ENCODE data around the gene KCNK3. TPM values are rescaled to one million over a fixed set of nuclear protein-coding genes. Genes with fewer than 3 reads are reported as not detected.
A peak's percentile ranks its signal among the peaks of the same experiment; 100 is the strongest.

Gene KCNK3
- total RNA-seq, 1 donor from 2014 or later = 4.1 TPM

DNA sequence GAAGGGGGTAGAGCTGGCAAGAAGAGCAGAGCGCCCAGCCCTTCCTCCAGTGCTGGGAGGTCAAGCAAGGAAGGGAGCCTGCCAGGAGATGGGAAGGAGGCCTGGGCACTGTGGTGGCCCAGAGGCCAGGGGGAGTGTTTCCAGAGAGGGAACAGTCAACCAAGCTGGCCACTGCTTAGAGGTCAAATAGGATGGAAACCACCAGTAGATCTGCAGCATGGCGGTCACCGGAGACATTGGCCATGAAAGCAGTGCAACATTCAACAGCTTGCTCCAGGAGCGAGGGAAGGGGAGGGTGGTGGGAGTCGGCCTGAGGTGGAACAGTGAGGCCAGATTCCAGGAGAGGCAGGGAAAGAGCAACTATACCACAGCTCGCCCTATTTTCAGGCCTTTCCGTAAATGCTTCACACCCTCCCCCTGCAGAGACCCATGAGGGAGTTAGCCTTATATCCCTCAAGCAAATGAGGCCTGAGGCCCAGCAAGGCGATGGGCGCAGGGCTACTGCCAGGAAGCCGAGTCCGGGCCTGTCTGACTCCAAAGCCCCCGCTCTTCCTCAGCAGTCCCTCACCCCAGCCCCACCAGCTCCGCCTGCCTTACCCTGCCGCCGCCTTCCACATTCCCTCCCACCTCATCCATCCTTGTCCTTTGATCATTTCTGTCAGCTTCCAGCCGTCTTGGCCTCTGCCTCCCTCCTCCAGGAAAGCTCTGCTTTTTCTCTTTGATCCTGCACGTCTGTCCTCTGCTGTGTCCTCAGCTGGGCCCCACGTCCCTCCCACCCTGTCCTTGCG lies 17.0 kb downstream of the KCNK3 start:
- no peak for DNase-seq (ENCODE audit: low spot score in 2 of 2)
- no peak for FAIRE-seq

DNA sequence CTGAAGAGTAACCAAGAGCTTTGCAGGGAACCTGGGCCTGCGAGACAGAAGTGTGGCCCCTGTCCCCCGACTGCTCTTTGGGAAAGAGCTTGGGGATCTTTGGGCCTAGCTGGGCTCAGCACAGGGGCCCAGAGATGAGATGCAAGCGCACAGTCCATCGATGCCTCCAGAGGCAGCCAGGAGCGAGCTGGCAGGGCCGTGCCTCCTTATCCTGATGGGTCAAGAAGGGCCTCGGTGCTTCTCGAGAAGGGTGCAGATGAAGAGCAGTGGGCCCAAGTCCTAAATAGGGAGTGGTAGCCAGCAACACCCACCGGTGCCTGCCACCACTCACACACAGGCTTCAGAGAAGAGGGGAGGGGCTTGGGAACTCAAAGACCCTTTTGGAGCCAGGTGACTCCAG lies 17.6 kb downstream of the KCNK3 start:
- no peak for FAIRE-seq

GRCh38 chr2:26710743-26711456 lies 18.4 kb downstream of the KCNK3 start:
- DNase-seq (ENCODE audit: low spot score in 2 of 2) (no peak), FAIRE-seq (no peak)

More for the DNA sequence above, 17.6 kb downstream of the KCNK3 start:
- no peak for DNase-seq (ENCODE audit: low spot score in 2 of 2)

DNA sequence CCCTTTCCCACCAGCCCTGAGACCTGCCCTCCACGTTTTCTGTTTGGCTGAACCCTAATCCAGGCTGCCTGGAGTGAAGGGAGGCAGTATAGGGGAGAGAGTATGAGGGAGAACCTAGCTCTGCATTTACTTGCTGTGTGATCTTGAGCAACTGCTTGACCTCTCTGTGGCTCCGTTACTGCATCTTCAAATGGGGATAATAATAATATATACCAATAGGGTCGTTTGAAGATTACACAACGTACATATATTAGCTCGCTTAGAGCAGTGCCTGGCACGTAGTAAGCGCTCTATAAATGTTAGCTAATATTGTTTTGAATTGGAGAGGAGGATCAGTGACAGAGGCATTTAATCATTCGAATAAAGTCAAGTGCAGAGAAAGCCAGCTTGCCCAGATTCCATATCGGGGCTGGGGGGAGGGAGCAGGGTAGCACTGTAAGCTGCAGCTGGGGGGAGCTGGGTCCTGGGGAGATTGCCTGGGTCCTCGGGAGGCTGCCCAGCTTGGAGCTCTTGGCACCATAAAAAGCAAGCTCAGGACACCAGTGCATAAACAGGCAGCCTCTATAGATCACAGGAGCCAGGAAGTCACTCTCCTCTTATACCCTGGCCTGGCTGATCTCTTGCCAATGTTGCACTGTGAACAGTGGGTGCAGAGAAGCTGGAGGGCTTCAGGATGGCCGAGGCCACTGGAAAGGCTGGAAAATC lies 19.1 kb downstream of the KCNK3 start:
- FAIRE-seq (no peak), DNase-seq (ENCODE audit: low spot score in 2 of 2) (no peak)

- DNase-seq (ENCODE audit: low spot score in 2 of 2) (peak in 1 of 2 donors; percentile 74), FAIRE-seq (no peak)
These were observed 20.3 kb downstream of the KCNK3 start for GRCh38 chr2:26712486-26713465.

DNA sequence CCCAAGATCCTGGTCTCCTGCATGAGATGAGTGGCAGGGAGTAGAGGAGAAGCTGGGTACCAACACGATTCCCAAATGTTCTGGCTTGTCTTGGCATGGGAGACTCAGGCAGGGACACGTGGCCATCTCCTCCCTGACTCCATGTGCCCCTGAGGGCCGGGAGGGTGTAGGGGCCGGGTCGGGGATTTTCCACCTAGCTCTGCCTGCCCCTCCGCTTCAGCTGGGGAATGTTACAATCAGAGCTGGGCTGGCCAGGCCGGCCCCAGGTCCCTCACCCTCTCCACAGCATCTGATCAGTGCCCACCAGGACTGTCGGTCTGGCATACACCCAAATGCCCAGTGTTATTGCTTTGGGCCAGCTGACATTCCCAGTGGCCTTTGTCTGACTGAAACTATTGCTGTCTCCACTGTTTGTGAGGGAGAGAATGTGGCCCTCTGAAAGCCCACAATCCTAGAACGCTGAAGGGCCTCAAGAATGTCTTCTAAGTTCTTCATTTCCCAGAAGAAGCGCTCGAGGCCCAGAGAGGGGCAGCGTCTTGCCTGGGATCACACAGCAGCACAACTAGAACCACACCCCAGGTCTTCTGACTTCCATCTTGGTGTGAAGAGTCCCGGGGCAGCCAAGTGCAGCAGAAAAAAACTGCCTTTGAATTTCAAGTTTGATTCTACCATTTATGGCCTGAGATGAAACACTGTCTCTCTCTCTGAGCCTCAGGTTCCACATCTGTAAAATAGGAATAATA lies 23.2 kb downstream of the KCNK3 start:
- DNase-seq (ENCODE audit: low spot score in 2 of 2) (no peak), FAIRE-seq (no peak)

DNA sequence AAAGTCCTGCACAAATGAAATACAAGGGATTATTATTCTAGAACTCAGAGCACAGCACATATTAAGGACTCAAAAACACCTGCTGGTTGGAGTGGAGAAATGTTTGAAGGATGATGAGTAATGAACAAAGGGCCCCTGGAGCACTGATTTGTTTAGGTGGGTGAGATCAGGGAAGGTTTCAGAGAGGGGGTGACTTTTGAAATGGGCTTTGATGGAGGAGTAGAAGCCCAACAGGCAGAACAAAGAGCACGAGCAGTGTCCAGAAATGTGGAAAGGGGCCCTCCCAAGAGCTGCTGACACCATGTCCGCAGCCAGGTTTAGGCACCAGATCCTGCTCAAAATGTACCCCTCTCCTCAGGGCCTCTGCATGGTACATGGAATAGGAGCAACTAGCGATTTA lies 23.8 kb downstream of the KCNK3 start:
- FAIRE-seq (no peak), DNase-seq (ENCODE audit: low spot score in 2 of 2) (no peak)

DNA sequence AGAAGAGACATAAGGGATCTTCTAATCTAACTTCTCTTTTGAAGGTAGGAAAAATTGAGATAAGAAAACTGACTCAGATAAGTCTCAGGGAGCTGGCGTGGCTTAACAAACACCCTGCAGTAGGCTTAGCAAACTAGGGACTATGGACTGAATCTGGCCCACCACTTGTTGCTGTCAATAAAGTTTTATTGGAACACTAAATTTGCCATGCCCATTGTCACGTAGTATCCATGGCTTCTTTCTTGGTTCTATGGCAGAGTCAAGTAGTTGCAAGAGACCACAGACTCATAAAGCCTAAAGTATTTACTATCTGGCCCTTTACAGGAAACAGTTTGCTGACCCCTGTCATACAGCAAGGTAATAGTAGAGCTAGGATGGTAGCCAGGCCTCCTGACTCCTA lies 24.2 kb downstream of the KCNK3 start:
- FAIRE-seq = no peak

DNA sequence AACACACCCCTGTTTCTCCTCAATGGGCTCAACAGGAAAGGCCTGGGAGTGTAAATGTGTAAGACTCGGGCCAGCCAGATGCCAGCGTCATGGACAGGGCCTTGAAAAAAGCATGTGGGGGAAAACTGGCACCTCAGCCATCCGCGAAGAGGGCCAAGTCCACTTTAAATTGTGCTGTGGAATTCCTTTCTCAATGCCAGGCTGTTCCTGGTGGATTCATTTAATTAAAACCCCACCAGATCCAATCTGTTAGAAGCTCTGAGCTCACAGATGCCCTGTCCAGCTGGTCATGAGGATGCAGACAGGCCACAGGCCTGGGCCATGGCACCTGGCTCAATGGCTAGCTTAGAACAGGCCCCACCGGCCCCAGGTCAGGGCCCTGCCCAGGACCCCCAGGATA lies 24.8 kb downstream of the KCNK3 start:
- FAIRE-seq = no peak
- DNase-seq (ENCODE audit: low spot score in 2 of 2) = no peak

More for the DNA sequence above, 24.2 kb downstream of the KCNK3 start:
- DNase-seq (ENCODE audit: low spot score in 2 of 2) = no peak

- FAIRE-seq (no peak), DNase-seq (ENCODE audit: low spot score in 2 of 2) (no peak)
These were observed 26.6 kb downstream of the KCNK3 start for GRCh38 chr2:26718949-26719686.

GRCh38 chr2:26720322-26721114 lies 28.0 kb downstream of the KCNK3 start:
- no peak for FAIRE-seq
- DNase-seq (ENCODE audit: low spot score in 2 of 2) = peak in 1 of 2 donors; percentile 50

GRCh38 chr2:26721115-26722032 lies 28.9 kb downstream of the KCNK3 start:
- FAIRE-seq = no peak
- DNase-seq (ENCODE audit: low spot score in 2 of 2) = no peak

- FAIRE-seq = no peak
- DNase-seq (ENCODE audit: low spot score in 2 of 2) = no peak
These were observed 29.8 kb downstream of the KCNK3 start for GRCh38 chr2:26722328-26722727.

- no peak for FAIRE-seq
- DNase-seq (ENCODE audit: low spot score in 2 of 2) = no peak
These were observed 30.4 kb downstream of the KCNK3 start for GRCh38 chr2:26722911-26723310.

GRCh38 chr2:26723475-26723874 lies 31.0 kb downstream of the KCNK3 start:
- FAIRE-seq = no peak

DNA sequence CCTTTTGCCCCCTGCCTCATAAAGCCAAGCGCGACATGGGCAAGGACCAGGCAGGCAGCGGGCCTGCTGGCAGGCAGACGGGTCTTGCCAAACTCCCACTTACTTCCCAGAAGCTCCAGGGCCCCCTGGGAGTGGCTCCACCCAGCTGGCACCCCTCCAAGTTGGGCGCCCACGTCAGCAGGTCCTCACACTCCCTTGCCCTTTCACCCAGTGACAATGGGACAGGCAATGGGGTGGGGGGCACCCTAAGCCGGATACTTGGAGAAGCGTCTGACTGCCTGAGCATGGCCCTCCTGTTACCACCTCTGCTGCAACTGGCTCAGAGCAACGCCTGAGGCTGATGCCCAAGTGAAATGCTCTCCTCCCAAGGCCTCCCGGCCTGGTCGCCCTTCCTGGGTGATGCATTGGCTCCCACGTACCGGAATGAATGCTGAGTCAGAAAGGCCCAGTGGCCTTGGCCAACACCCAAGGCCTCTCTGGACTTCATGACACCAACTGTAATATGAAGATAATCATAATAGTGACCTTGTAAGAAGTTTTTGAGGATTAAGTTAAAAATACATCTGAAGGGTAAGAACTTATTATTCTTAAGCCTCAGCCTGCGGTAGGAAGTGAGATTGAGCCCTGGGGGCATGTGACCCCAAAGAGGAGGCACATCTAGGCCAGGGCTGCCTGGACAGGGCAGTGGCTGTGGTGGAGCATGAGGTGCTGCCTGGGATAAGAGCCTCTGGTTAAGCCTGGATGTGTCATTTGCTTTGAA lies 31.6 kb downstream of the KCNK3 start:
- DNase-seq (ENCODE audit: low spot score in 2 of 2) (no peak), FAIRE-seq (no peak)

More at GRCh38 chr2:26723475-26723874, 31.0 kb downstream of the KCNK3 start:
- DNase-seq (ENCODE audit: low spot score in 2 of 2) = no peak

Data from frontal cortex (tissue), 4 donors.